Keratinocyte (primary cell): ENCODE measurements around the gene NCK2. TPM values are rescaled to one million over a fixed set of nuclear protein-coding genes. Genes with fewer than 3 reads are reported as not detected.
A peak's percentile ranks its signal among the peaks of the same experiment; 100 is the strongest.

Experiments used
- DNase-seq: peaks from one replicate; pipeline ENCODE4 v3.0.0-alpha.2; 2011; ENCODE audit warnings: low read depth, missing footprints, low spot score
- FAIRE-seq: peaks from 2 replicates; lab custom pipeline; 2011; peaks lifted over from hg19 to GRCh38; lab: Jason Lieb, UNC
- H2AFZ ChIP-seq: 2 replicates; pipeline ENCODE4 v1.6.0; 2012; ENCODE audit warnings: low read length, control low read depth, inconsistent platforms; ENCODE audit not compliant: control insufficient read depth
- H3K27ac ChIP-seq: 2 replicates; pipeline ENCODE4 v1.5.1; 2011; ENCODE audit warnings: low read length; ENCODE audit not compliant: control insufficient read depth, insufficient read depth
- H3K27me3 ChIP-seq: 3 replicates; pipeline ENCODE4 v1.6.0; 2011; ENCODE audit warnings: low read length; ENCODE audit not compliant: control insufficient read depth, insufficient read depth; ENCODE audit errors: extremely low read depth
- H3K36me3 ChIP-seq, 2 experiments: 2 replicates in 1 of 2; 3 replicates in 1 of 2; pipeline ENCODE4 v1.5.1; 2011; ENCODE audit warnings: low read length in 2 of 2, mild to moderate bottlenecking in 1 of 2; ENCODE audit not compliant: control insufficient read depth in 2 of 2, insufficient read depth in 2 of 2; ENCODE audit errors: extremely low read depth in 1 of 2
- H3K4me1 ChIP-seq: 3 replicates; pipeline ENCODE4 v1.5.1; 2011; ENCODE audit warnings: low read length; ENCODE audit not compliant: control insufficient read depth, insufficient read depth; ENCODE audit errors: extremely low read depth
- H3K4me2 ChIP-seq: 3 replicates; pipeline ENCODE4 v1.6.0; 2011; ENCODE audit warnings: low read depth, low read length; ENCODE audit not compliant: control insufficient read depth, insufficient read depth; ENCODE audit errors: extremely low read depth
- H3K4me3 ChIP-seq, 3 experiments: fragments of 200-600 bp in 1 of 3; sonication (generic) in 1 of 3; 2 replicates in 2 of 3; 3 replicates in 1 of 3; pipeline ENCODE4 v1.5.1; 2011 to 2016; ENCODE audit warnings: low read length in 3 of 3, mild to moderate bottlenecking in 3 of 3, control low read depth in 2 of 3, inconsistent platforms in 1 of 3, low read depth in 1 of 3, mixed read lengths in 1 of 3, mixed run types in 1 of 3, moderate library complexity in 1 of 3; ENCODE audit not compliant: control insufficient read depth in 2 of 3, insufficient read depth in 2 of 3; ENCODE audit errors: extremely low read depth in 1 of 3
- H3K79me2 ChIP-seq: 2 replicates; pipeline ENCODE4 v1.6.0; 2012; ENCODE audit warnings: low read length; ENCODE audit not compliant: control insufficient read depth, insufficient read depth
- H3K9ac ChIP-seq: 3 replicates; pipeline ENCODE4 v1.6.0; 2011; ENCODE audit warnings: low read length; ENCODE audit not compliant: control insufficient read depth, insufficient read depth; ENCODE audit errors: extremely low read depth
- H3K9me1 ChIP-seq: 3 replicates; pipeline ENCODE4 v1.6.0; 2011; ENCODE audit warnings: low read length; ENCODE audit not compliant: control insufficient read depth, insufficient read depth; ENCODE audit errors: extremely low read depth
- H3K9me3 ChIP-seq: 2 replicates; pipeline ENCODE4 v1.5.1; 2012; ENCODE audit warnings: low read depth, low read length; ENCODE audit not compliant: control insufficient read depth
- H4K20me1 ChIP-seq: 3 replicates; pipeline ENCODE4 v1.6.0; 2011; ENCODE audit warnings: low read length; ENCODE audit not compliant: control insufficient read depth, insufficient read depth; ENCODE audit errors: extremely low read depth
- EZH2 ChIP-seq: IDR thresholded peaks from one replicate; pipeline ENCODE4 v1.6.1; 2012; ENCODE audit warnings: inconsistent platforms, mild to moderate bottlenecking, low read length, moderate library complexity
- dilution Hi-C: fragments of 300-500 bp; cut with MboI; formaldehyde crosslinking; loops from one replicate; pipeline ENCODE4 v1.7.0; 2020; ENCODE audit warnings: low sequenced_read_pairs; ENCODE audit not compliant: extremely low pct_ligation_motif_present
- polyA plus RNA-seq, 5 experiments: library from polyadenylated mRNA; depleted of rRNA in 3 of 5; stranded (reverse) in 3 of 5; stranded (forward) in 1 of 5; unstranded in 1 of 5; fragments of >200 nt; gene quantifications; 1 replicate in 1 of 5; 2 replicates in 3 of 5; 3 replicates in 1 of 5; pipeline versions ENCODE4 v1.2.1 to v1.2.3, GENCODE V29; 2011 to 2012; ENCODE audit warnings: missing spikeins in 2 of 5, low read depth in 1 of 5, low replicate concordance in 1 of 5
- TF ChIP-seq, protein P1 (sequence below), 3 experiments: IDR thresholded peaks in 1 of 3; conservative IDR thresholded peaks in 1 of 3; optimal IDR thresholded peaks in 1 of 3; 2 replicates in 2 of 3; 3 replicates in 1 of 3; pipeline versions ENCODE3 to v1.5.1; 2011; ENCODE audit warnings: low read length in 3 of 3, mild to moderate bottlenecking in 3 of 3, moderate library complexity in 2 of 3, control low read depth in 1 of 3, inconsistent platforms in 1 of 3; ENCODE audit not compliant: insufficient read depth in 2 of 3; ENCODE audit errors: extremely low read depth in 1 of 3

Gene NCK2
- polyA plus RNA-seq, 1 donor (not counting 4 experiments of a cell fraction or from before 2014, with no cell fraction given): 31.4 TPM

DNA sequence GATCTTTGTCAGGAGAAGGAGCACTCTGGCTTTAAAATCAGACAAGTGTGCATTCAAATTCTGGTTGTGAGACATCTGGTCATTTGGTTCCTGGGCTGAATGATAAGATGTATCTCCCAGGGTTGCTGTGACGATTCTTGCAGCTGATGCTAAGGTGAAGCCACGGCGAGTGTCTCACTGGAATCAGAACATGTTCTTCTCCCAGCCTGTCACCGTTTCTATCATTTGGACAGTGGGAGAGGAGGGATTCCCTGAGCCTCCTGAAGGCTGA lies 68.3 kb downstream of the NCK2 start:
- no peaks in the 10 kb centered on the region for H3K27me3 ChIP-seq
- peaks cover 25% of the 10 kb centered on the region for H3K4me1 ChIP-seq
- H3K9ac ChIP-seq: no peak overlapping the region
- no peak overlapping the region for H3K4me3 ChIP-seq
- peaks cover 66% of the 10 kb centered on the region for H3K79me2 ChIP-seq
- H4K20me1 ChIP-seq: peaks cover 8% of the 10 kb centered on the region
- no peak for DNase-seq
- H3K9me1 ChIP-seq: no peaks in the 10 kb centered on the region
- H3K9me3 ChIP-seq: no peaks in the 10 kb centered on the region
- no peak overlapping the region for H2AFZ ChIP-seq
- H3K4me2 ChIP-seq: no peak overlapping the region
- no peak for TF ChIP-seq EZH2
- TF ChIP-seq, protein P1, sequence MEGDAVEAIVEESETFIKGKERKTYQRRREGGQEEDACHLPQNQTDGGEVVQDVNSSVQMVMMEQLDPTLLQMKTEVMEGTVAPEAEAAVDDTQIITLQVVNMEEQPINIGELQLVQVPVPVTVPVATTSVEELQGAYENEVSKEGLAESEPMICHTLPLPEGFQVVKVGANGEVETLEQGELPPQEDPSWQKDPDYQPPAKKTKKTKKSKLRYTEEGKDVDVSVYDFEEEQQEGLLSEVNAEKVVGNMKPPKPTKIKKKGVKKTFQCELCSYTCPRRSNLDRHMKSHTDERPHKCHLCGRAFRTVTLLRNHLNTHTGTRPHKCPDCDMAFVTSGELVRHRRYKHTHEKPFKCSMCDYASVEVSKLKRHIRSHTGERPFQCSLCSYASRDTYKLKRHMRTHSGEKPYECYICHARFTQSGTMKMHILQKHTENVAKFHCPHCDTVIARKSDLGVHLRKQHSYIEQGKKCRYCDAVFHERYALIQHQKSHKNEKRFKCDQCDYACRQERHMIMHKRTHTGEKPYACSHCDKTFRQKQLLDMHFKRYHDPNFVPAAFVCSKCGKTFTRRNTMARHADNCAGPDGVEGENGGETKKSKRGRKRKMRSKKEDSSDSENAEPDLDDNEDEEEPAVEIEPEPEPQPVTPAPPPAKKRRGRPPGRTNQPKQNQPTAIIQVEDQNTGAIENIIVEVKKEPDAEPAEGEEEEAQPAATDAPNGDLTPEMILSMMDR (optimal IDR thresholded peaks at IDR 0.05 in 1 of 3, IDR thresholded peaks at IDR 0.05 in 1 of 3, conservative IDR thresholded peaks at IDR 0.05 in 1 of 3; ENCODE audit: extremely low read depth in 1 of 3, insufficient read depth in 2 of 3, low read length in 3 of 3): no peak
- dilution Hi-C loops: no loop called here
- no peak for FAIRE-seq
- H3K27ac ChIP-seq: peak overlapping the region; percentile 10
- no peaks in the 10 kb centered on the region for H3K36me3 ChIP-seq

- no peaks in the 10 kb centered on the region for H3K27me3 ChIP-seq
- H2AFZ ChIP-seq: no peak overlapping the region
- H3K9me1 ChIP-seq: no peaks in the 10 kb centered on the region
- FAIRE-seq (no peak), DNase-seq (no peak)
- TF ChIP-seq, protein P1 (optimal IDR thresholded peaks at IDR 0.05 in 1 of 3, IDR thresholded peaks at IDR 0.05 in 1 of 3, conservative IDR thresholded peaks at IDR 0.05 in 1 of 3; ENCODE audit: extremely low read depth in 1 of 3, insufficient read depth in 2 of 3, low read length in 3 of 3): no peak
- no peak for TF ChIP-seq EZH2
- H3K9me3 ChIP-seq: no peaks in the 10 kb centered on the region
- dilution Hi-C loops: no loop called here
- peak overlapping the region; percentile 18 for H3K27ac ChIP-seq
- H3K9ac ChIP-seq: no peak overlapping the region
- H3K79me2 ChIP-seq: peaks cover 63% of the 10 kb centered on the region
- H3K4me3 ChIP-seq: no peak overlapping the region
- peaks cover 8% of the 10 kb centered on the region for H4K20me1 ChIP-seq
- no peaks in the 10 kb centered on the region for H3K36me3 ChIP-seq
- no peak overlapping the region for H3K4me2 ChIP-seq
- peaks cover 25% of the 10 kb centered on the region for H3K4me1 ChIP-seq
These were observed 68.7 kb downstream of the NCK2 start for GRCh38 chr2:105813405-105813804.
